Renal cortical epithelial cell (primary cell): ENCODE measurements around the gene TUBB1. TPM values are rescaled to one million over a fixed set of nuclear protein-coding genes. Genes with fewer than 3 reads are reported as not detected.
A peak's percentile ranks its signal among the peaks of the same experiment; 100 is the strongest.
"Not testable (repeated sequence)": the region's sequence is repeated elsewhere in the genome, so short reads cannot be mapped to it uniquely, and the experiment has no call there.

ENCODE experiments used
- DNase-seq: peaks from one replicate; pipeline ENCODE4 v3.0.0-alpha.2; 2011; ENCODE audit warnings: low read depth
- total RNA-seq: library from RNA; depleted of rRNA; stranded (reverse); fragments of >200 nt; gene quantifications from 2 replicates; pipeline ENCODE4 v1.2.3, GENCODE V29; 2014

TUBB1 gene
- total RNA-seq, result not detected in 2 replicates

DNA sequence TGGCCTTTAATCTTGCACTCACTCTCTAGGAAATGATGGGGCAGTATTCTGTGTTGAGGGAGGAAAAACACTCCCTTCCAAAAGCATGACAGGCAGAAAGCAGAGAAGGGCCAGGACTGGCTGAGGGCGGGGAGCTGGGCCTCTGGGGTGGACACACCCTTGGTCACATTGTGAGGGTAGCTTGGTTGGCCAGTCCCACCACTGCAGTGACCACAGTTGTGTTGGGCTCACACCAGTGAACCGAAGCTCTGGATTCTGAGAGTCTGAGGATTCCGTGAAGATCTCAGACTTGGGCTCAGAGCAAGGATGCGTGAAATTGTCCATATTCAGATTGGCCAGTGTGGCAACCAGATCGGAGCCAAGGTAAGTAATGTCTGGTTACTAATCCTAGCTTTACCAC, at the start of gene TUBB1:
Gene TUBB1 (plus strand): TSS at position 213 of the 400 bp plus-strand sequence. CDS start 94 bp downstream, at position 307.
- no peak for DNase-seq

DNA sequence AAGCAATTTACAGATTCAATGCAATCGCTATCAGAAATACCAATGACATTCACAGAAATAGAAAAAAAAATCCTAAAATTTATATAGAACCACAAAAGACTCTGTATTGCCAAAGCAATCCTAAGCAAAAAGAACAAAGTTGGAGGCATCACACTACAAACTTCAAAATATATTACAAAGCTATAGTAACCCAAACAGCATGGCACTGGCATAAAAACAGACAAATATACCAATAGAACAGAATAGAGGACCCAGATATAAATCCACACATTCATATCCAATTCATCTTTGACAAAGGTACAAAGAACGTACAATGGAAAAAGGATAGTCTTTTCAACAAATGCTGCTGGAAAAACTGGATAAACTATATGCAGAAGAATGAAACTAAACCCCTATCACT, 49.8 kb upstream of the TUBB1 start:
- DNase-seq, result no peak

DNA sequence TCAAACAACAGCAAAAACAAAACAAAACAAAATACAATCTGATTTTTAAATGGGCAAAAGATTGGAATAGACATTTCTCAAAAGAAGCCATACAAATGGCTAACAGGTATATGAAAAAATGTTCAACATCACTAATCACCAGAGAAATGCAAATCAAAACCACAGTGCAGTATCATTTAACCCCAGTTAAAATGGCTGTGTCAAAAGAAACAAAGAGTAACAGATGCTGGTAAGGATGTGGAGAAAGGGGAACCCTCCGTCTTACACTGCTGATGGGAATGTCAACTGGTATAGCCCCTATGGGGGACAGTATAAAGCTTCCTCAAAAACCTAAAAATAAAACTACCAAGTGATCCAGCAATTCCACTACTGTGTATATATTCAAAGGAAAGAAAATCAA, 49.1 kb upstream of the TUBB1 start:
- no peak for DNase-seq

DNA sequence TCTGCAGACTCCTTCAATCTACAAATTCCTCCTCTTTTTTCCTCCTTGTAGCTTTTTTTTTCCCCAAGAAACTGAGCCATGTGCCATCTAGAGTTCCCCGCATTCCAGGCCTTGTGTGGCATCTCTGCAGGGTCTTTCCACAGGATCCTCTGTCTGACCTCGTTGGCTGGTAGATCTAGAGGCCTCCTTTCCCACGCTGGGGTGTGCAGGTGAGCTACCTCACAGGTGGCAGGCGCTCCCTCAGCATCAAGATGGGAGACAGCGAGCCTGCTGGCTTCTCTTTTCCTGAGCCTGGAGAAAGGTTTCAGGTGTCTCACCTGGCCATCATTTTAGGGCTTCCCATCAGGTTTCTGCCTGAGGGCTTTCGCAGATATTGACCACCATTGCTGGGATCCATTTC, 47.8 kb upstream of the TUBB1 start:
- DNase-seq, result no peak

DNA sequence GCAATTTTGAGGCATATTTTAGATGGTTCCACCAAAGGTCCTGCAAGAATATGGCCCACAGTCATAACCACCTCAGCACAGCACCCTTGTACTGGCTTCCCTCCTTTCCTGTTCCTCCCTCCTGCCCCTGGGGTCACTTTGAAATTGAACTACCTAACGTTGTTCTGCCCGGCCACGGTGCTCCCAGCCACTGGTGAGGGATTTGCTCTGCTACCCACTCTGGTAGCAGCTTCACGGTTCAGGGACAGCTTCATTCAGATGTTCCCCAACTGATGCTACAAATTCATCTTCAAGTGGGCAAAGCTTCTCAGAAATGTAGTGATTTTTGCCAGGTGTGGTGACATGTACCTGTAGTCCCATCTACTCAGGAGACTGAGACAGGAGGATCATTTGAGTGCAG, 46.0 kb upstream of the TUBB1 start:
- no peak for DNase-seq

DNA sequence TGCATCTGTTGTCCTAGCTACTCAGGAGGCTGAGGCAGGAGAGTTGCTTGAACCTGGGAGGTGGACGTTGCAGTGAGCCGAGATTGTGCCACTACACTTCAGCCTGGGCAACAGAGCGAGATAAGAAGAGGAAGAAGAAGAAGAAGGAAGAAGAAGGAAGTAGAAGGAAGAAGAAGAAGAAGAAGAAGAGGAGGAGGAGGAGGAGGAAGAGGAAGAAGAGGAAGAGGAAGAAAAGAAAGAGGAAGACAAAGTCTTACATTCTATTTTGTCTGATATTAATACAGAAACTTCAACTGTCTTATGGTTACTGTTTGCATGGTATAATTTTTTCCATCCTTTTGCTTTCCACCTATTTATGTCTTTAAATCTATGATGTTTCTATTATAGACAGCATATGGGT, 45.4 kb upstream of the TUBB1 start:
- DNase-seq, result no peak

DNA sequence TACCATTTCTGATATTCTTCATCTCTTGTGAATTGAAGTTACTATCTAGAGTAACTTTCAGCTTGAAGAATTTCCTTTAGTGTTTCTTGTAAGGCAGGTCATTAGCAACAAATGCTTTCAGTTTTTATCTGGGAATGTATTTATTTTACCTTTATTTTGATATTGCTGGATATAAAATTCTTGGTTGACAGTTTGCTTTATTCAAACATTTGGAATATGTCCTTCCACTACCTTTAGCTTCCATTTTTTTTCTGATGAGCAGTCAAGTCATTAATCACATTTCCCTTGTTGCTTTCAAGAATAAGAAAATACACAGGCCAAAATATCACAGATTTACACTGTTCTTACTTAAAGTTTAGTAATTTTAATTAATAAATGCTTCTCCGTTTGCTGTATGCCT, 43.9 kb upstream of the TUBB1 start:
- DNase-seq, result no peak

DNA sequence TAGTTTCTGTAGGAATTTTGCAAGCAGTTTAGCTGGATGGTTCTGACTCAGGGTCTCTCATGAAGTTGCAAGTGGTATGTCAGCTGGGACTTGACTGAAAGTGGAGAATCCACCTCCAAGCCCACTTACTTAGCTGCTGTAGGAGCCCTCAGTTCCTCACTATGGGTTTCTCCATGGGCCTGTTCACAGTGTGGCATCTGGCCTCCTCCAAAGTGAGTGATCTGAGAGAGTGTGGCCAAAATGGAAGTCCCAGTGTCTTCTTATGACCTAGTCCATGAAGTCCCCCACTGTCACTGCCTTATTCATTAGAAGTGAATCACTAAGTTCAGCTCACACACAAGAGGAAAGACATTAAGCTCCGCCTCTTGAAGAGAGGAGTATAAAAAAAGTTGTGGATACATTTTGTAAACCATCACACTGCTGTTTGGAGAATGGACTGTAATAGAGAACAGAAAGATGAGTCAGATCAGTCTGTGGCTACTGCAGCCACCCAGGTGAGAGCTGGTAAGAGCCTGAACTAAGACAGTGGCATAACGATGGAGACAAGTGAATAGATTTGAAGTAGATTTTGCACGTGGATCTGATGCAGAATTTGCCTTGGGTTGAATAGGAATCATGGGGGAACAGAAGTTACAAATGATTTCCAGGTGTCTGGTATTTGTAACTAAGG, 43.0 kb upstream of the TUBB1 start:
- no peak for DNase-seq

DNA sequence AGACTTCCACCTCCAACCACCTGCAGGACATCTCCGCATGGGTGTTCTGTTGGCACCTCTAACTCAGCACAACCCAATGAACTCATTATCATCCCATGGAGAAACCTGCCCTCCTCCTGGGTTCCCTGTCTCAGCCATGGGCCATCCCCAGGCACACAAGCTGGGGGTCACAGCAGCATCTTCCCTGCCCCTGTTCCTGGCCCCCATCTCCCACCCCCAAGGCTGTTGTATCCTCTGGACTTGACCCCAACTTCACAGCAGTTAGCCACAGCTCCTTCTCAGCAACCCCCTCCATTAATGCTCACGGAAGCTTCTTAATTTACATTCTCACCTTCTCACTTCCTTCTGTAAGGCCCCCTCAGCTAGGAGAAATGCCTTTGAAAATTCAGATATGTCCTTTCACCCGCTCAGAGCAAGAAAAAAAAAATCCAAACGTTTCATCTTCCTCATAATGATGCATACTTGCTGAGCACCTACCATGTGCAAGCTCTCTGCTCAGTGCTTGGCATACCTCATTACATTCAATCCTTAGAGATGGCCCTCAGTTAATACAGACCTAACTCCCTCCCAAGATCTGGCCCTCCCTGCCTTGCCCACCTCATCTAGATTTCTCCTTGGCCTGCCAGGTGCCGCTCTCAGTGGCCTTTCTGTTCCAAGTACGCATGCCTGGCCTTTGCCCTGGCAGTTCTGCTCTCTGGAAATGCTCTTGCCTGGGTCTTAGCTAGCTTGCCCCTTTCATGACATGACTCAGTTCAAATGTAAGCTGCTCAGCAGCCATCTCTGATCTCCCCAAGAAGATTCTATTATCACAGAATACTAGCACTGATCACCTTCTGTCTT, 40.7 kb upstream of the TUBB1 start:
- DNase-seq, result no peak

DNA sequence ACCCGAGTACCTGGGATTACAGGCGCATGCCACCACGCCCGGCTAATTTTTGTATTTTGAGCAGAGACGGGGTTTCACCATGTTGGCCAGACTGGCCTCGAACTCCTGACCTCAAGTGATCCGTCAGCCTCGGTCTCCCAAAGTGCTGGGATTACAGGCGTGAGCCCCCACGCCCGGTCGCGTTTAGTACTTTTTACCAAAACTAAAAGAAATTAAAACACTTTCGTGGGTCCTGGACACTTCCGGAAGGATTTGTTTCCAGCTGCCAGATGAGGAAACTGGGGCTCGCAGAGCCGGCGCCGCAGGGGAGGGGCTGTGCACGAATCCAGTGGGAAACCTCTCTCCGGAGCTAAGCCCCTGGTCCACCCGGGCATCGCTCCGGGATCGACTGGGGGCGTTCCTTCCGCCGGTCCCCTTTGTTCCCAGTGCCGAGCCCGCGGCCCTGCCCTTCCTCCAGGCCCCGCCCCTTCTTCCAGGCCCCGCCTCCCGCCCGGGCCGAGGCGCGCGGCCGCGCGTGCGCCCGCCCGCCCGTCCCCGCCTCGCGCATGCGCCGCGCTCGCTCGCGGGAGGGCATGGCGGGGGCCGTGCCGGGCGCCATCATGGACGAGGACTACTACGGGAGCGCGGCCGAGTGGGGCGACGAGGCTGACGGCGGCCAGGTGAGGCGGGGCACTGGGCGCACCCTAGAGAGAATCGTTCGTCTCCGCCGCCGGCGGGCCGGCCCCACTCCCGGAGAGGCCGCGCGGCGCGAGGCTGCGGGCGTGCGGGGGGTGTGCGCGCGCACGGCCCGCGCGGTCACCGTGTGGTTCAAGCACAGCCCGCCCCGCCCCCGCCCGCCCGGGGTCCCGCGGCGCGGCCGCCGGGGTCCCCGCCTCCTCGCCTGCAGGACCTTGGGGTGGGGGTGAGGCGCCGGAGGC, 38.3 kb upstream of the TUBB1 start, which contains the start of gene NELFCD:
Gene NELFCD (plus strand): TSS at position 546 of the 917 bp plus-strand sequence. CDS start 54 bp downstream, at position 600.
- DNase-seq, result peak; percentile 31

DNA sequence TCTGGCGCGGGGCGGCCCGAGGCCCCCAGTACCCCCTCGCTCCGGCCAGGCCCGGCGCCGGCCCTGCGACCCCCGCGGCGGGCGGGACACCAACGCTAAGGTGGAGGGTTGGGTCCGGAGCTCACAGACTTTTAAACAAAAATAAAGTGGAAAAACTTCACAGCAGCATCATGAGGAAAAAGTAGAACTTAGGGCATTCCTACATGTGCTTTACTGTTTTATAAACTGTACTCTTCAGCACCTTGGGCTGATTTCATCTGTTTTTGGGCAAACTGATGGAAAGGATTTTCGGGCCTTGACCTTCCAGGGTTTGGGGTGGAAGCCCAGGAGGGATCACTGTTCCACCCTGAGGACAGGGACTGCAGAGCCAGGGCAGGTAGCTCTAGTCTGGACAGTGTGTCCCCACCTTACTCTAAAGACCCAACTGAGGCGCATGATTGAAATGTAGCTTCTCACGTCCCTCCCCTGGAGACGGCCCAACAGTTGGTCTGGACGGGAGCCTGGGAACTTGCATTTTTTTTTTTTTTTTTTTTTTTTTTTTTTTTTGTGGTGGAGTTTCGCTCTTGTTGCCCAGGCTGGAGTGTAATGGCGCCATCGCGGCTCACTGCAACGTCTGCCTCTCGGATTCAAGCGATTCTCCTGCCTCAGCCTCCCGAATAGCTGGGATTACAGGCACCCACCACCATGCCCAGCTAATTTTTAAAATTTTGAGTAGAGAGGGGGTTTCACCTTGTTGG, 37.4 kb upstream of the TUBB1 start:
- DNase-seq, result no peak

DNA sequence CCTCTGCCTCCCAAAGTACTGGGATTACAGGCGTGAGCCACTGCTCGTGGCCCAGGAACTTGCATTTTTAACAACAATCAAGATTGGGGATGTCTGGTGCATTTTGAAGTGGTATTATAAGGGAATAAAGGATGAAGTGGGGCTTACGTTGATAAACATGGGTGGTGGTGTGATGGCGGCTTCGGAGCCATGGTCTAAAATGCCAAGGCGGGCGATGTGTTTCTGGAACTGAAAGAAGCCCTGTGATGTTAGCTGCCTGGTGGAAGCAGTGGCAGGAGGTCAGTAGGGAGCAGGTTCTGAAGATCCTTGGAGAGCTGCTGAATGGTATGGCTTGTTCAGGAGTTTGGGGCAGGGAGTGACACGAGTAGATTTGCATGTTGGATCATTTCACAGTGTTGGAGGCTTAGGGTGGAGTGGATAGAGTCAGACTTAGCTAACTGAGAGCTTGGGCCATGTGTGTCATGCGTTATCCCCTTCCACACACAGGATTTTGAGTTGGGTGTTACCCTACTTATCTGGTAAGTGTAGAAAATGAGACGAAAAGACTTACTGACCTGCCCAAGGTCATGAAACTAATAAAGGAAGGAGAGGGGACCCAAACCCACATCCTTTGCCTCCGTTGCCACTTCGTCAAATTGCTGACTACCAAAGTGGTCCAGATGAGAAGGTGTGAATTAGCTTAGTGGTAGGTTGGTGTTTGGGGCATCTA, 36.7 kb upstream of the TUBB1 start:
- DNase-seq, result no peak

DNA sequence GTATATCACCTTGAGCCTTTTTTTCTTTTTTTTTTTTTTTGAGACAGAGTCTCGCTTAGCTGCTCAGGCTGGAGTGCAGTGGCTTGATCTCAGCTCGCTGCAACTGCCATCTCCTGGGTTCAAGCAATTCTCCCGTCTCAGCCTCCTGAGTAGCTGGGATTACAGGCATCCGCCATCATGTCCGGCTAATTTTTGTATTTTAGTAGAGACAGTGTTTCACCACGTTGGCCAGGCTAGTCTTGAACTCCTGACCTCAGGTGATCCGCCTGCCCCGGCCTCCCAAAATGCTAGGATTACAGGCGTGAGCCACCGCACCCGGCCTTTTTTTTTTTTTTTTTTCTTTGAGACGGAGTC, 36.1 kb upstream of the TUBB1 start:
- DNase-seq, result not testable (repeated sequence)

DNA sequence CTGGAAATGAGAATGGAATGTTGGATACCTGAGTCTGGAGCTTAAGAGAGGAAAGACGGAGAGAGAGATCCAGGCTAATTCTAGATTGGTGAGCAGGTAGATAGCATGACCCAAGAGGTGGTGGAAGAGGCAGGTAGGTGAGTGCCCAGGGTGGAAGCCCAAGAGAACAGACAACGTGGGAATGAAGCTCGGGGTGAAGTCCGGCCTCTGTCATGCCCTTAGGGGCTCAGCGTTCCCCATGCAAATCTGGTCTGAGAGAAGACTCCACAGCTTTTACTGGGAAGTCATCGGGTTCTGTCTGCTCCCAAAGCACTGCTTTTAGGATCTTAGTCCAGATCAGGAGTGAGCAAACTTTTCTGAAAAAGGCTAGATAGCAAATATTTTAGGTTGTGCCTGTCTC, 34.5 kb upstream of the TUBB1 start:
- DNase-seq, result no peak

DNA sequence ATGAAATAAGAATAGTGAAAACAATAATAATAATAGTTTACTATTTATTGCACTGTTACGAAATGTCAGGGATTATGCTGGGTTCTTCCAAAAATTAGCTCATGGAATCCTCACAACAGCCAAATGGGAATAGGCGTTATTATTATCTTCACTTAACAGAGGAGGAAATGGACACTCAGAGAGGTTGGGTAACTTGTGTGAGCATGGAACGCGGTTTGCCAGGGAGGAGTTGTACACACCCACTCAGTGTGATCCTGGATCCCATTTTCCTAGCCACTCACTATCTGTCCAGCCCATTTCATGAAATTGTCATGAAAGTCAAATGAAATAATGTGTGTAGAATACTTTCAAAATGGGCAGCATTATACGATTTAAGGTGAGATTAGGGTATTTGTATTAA, 33.6 kb upstream of the TUBB1 start:
- DNase-seq, result no peak

DNA sequence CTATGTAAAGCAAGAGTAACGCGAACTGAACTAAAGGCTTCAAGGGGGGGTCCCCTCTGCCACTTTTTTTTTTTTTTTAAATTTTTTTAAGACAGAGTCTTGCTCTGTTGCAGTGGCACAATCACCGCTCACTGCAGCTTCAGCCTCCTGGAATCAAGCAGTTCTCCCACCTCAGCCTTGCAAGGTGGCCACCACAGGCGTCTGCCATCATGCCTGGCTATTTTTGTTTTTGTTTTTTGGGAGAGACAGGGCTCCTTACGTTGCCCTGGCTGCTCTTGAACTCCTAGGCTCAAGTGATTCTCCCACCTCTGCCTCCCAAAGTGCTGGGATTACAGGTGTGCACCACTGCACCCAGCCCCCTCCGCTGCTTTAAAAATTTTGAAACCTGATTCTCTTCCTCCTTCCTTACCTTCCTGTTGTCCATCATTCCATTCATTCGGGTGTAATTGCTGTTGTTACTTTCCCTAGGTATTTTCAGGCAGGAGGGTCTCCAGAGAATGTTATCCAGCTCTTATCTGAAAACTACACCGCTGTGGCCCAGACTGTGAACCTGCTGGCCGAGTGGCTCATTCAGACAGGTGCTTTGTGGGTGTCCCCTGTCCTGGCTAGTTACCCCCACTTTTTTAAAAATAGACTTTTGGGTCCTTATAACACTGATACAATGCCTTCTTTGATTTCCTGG, 32.8 kb upstream of the TUBB1 start:
- DNase-seq, result no peak

DNA sequence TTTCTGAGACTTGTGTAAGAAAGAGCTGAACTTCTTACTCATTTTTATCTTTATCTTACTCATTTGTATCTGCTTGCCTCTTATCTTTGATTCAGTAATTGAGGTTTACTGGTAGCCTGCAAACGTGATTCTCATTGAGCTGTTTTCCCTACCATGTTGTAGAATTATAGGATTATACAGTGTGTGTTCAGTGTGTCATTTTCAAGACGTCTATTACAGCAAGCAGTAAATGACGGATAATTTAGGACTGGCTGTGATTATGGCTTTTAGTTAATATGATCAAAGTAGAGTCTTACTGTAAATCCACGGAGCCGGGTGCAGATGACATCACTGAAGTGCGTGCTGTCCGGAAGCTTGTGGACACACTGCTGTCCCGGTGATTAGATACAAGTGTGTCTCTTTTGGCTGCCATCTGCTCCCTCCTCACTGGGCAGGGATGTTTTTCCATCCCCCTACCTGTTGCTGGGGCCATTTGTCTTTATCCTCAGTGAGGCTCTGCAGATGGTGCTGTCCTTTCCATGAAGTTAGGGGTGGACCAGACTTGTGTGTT, 32.2 kb upstream of the TUBB1 start:
- no peak for DNase-seq

DNA sequence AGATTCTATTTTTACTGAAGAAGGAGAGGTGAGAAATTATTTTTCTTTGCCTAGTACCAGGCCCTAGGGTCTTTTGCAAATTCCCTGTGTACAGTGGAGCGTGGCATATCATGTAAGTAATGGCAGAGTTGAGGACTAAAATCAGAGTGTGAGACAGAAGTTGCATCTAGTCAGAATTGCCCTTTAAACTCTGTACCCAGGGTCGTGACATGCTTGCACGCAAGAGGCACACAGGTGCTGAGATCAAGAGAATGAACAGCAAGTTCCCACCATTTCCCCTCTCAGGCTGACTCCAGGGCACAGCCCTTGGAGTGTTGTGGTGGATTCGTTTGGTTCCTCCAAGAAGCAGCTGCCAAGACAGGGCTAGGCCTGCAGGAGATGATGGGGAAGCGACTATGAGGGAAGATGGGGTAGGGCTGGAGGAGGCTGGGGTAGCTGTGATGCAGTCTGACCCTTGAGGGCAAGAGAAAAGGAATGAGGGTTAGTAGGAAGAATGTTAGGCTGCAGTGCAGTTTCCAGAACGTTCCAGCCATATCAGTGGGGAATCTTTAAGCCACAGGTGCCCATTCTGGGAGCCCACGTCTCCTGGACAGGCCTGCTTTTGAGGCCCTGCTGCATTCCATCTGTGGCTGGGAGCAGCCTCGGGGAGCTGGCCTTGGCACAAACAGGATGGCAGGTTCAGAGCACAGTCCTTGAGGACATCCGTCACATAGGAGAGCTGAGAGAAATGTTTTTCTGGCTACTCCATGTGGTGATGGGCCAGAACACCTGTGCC, 31.3 kb upstream of the TUBB1 start:
- DNase-seq, result no peak

DNA sequence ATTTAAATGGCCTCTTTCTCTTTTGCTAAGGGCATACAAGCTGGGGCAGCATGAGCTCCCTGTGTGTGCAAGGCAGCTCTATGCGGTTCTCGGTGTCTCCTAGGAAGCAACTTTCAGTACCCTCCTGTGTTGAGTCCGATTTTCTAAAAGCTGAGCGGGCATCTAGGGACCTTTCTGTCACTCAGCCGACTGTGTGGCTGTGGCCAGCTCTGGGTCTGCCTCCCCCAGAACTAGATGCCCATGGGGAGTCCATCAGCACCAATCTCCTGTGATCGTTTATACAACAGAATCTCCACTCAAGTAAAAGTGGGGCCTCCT, 30.7 kb upstream of the TUBB1 start:
- no peak for DNase-seq
